Anterior cingulate cortex (tissue), 58 donors: ENCODE data around the gene FRY.

Source experiments
- DNase-seq, 58 donors: peaks; one replicate each; lab custom pipeline; 2025; lab: John Stamatoyannopoulos, UW

The FRY gene

GRCh38 chr13:32247887-32248286, 216.3 kb downstream of the FRY start:
- no peak for DNase-seq

- no peak for DNase-seq
Measured at GRCh38 chr13:32248801-32249200, 217.2 kb downstream of the FRY start.

DNA sequence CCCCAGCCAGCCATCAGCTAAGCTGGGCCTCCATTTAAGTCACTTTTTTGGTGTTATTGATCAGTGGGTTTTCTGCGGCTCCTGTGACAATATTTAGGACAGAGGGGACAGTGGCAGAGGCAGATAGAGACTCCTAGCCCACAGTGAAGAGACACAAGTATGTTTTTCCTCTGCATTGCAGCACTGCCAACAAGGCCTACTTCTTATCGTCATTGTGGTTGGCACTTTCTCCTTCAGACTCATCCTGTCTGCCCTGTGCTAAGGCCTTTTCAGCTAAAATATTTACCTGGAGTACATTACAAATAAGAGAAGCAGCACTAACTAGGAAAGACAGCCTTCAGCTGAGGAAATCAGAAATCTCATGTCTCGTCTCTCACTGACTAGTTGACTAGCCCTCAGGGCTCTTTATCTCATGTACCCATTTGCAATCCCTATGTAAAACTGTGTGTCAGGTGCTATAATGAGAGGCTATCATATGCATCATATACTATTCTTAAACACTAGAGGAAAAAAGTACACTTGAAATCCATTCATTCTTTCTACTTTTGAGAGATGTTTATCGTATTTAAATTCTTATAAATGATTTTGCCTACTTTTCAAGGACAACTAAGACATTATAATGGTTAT, 221.4 kb downstream of the FRY start:
- no peak for DNase-seq

DNA sequence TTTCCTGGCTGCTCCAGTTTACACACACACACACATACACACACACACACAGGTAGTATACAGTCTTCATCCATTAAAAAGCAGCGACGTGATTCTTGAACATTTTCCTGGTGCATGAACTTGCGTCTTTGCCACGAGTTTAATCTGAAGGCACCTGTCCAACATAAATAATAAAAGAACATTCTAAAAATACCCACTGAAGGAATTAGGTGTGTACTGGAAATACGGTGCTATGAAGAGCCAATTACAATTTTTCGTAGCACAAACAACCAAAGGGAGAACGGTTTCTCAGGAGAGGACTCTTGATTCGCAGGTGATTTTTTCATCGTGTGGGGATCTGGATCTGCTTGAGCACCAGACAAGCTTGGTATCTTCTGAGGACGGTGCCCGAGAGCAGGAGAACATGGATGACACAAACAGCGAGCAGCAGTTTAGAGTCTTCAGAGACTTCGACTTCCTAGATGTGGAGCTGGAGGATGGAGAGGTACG, 222.4 kb downstream of the FRY start:
- DNase-seq, result no peak

DNA sequence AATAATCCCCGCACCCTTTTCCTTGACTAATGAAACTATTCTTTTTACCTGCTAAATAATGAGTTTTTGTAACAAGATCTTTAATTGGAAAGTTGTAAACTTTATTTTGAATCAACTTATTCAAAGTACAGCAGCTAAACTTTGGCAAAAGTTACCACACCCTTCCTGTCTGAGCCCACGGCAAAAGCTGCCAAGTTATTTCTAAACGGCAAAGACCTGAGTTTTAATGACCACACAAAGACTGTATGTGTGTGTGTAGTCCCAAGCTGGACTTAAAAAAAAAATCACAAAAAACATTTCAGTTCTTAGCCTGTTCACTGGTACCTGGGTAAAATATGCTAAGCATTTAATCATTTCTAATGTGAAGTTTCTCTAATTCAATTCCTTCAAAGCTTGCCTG, 222.8 kb downstream of the FRY start:
- DNase-seq, result no peak

DNA sequence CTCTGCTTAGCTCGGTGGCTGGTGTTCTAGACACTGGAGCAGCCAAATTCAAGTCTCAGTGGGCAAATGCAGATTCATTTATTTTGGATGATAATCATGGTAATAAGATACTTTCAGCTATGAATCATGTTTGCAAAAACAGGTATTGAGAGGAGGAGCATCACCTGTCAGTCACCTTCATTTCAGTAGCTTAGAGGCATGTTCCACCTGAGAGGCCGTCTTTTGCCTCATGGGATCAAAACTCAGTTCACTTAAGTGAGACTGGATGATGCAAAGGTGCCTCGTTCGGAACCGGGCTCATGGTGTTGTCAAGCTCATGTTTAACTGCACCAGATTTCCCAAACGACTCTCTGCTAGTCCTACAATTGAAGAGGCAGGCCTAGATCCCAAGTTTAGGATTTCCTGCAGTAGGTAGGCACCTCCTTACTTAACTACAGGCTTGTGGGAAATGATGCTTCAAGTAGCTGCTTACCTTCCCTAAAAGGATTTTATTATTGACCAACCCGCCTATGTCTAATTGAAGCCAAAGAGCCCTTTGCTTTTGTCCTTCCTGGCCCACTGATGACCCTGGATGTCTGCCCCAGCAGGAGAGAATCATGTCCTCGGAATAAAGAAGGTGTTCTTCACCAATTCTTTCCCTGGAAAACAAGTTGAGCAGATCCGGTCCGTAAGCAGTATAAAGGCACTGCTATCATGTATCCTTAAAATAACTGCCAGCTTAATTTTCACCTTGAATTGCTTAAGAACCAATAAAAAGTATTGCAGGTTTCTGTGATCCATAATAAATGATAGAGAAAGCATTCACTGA, 223.5 kb downstream of the FRY start:
- no peak for DNase-seq

- DNase-seq, result no peak
Measured at GRCh38 chr13:32255724-32256109, 224.1 kb downstream of the FRY start.

DNA sequence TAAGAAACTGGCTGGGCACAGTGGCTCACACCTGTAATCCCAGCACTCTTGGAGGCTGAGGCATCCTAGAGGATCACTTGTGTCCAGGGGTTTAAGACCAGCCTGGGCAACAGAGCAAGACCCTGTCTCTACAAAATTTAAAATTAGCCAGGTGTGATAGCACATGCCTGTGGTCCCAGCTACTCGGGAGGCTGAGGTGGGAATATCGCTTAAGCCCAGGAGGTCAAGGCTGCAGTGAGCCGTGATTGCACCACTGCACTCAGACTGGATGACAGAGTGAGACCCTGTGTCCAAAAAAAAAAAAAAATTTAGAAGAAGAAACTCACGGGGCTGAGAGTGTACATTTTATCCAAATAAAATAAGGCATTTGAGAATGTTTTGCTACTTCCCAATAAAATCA, 224.7 kb downstream of the FRY start:
- no peak for DNase-seq

DNA sequence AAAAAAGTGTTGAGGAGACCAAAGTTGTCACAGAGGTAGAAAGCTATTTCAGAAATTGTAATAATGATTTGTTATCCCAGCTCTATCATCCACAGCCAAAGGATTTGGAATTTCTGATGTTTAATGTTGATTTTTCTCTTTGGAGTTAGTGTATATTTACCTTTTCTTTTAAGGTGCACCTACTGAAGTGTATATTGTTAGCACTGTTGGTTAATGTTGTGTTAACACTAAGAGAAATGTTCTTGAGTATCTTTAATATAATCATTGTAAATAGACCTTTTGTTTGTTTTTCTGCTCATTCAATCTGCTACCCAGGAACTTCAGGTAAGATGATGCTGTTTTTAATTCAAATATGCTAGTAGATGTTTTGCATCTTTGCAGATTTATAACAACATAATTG, 226.1 kb downstream of the FRY start:
- no peak for DNase-seq

GRCh38 chr13:32259116-32259515, 227.5 kb downstream of the FRY start:
- DNase-seq, result no peak

GRCh38 chr13:32261567-32261966, 230.0 kb downstream of the FRY start:
- peak in 33 of 58 donors; percentile 2 to 69 (median 33) for DNase-seq

GRCh38 chr13:32262165-32262564, 230.6 kb downstream of the FRY start:
- no peak for DNase-seq

DNA sequence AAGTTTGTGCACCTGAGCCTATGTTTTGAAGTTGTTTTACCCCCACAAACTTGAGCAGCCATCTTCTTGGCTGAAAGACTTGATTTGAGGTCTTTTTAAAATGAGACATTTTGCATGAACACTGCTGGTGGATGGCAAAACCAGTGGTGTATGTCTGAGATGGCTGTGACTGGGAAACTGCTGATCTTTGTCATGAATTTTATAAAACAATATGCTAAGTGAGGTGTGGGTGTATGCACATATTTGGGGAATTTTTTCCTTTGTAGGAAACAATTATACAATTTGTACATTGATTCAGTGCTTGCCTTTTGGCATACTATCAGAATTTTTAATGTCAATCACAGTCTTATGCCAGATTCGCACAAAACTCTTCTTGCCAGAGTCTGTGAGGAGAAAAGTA, 231.0 kb downstream of the FRY start:
- no peak for DNase-seq

DNA sequence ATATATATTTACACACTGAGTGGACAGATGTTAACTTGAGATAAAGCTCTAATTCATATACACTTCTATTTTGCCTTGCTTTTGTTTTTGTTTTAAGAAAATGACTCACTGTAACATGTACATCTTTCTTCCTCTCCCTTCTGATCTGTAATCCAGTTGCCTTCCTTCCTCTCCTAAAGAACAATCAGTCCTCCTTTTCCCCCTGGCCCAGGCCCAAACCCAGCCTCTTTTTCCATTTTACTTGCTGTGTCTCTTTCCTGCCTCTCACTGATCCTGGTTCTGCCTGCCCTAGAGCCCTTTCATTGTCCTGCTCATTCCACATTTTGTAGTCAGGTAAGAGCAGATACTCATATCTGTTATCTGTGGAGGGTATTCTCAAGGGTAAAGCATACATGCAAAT, 232.8 kb downstream of the FRY start:
- DNase-seq, result no peak

GRCh38 chr13:32265726-32266125, 234.2 kb downstream of the FRY start:
- no peak for DNase-seq

GRCh38 chr13:32266130-32266529, 234.6 kb downstream of the FRY start:
- DNase-seq, result no peak

DNA sequence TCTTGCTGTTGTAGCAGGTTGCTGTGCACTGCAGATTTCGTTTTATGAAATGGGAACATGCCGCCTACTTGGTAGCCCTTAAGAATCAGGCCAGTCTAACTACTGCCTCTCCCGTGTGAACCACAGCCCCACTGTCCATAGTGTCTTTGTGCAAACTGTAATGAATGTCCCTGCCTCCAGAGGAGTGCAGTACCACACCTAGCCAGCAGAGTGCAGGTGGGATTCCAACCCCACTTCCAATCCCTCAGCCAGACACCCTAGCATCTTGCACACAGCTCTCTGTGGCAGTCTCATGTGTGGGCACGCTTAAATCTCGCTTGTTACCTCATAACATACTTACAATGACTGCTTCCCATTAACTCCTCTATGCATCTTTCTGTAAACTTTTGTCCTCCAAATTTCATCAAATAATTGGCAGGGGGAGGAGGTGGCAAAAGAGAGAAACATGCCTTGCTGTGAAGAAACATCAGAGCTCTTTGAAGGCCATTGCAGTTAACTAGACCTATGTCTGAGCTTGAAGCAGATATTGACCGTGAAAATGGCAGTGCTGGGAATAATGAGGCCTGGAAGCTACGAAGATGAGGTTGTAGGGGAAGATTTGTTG, 236.4 kb downstream of the FRY start:
- no peak for DNase-seq

DNA sequence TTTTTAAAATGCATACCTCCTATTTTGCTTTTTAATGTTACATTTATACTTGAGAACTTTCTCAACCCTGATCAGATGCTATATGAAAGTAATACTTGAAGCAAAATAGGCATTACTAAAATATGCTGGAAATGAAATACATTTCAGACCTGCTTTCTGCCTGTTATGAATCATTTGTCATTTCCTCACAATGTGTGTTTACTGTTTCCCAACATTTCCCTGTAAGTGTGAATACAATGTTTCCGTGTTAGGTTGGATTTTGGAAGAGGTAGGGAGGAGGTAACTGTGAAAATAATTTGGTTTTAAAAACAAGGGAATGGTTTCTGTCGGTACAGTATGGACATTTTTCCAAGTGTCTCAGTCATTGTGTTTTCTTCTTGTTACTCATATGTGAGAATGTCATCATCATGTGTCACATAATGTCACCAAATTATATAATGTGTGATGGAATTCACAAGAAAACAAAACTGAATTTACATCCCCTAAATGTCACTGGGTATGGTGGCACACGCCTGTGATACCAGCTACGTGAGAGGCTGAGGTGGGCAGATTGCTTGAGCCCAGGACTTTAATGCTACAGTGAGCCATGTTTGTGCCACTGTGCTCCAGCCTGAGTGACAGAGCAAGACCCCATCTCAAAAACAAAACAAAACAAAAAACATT, 240.6 kb downstream of the FRY start:
- DNase-seq, result no peak

- DNase-seq, result no peak
Measured at GRCh38 chr13:32277839-32278238, 246.3 kb downstream of the FRY start.

GRCh38 chr13:32278426-32278825, 246.9 kb downstream of the FRY start:
- DNase-seq, result peak in 1 of 58 donors; percentile 18

DNA sequence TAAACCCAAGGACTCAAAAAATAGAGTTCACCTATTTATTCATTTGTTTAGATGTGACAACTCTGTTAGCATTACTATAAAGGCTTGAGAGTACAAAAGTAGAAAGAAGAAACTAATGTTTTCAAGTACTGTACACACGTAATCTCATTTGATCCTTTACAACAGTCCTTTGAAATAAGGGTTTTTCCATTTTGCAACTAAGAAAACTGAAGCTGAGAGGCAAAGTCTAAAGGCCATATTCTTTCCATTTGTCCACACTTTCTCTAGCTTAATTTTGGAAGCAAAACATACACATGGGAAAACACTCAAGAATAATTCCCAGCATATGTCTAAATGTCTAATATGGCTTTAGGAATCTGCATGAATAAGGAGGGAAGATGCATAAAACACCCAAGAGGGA, 249.5 kb downstream of the FRY start:
- DNase-seq, result no peak
